Right ventricle myocardium inferior (tissue), 1 donor: ENCODE measurements around the gene GPAT2. TPM values are rescaled to one million over a fixed set of nuclear protein-coding genes. Genes with fewer than 3 reads are reported as not detected.
A peak's percentile ranks its signal among the peaks of the same experiment; 100 is the strongest.
"Not testable (repeated sequence)": the region's sequence is repeated elsewhere in the genome, so short reads cannot be mapped to it uniquely, and the experiment has no call there.

Experiments
- ATAC-seq: fragments of 200-7000 bp; cut with Tn5 transposase; one replicate; pipeline ENCODE4 v1.9.1; 2020; ENCODE audit warnings: mild to moderate bottlenecking, moderate library complexity
- DNase-seq: peaks from one replicate; pipeline ENCODE4 v3.0.0; 2021; ENCODE audit errors: missing footprints
- intact Hi-C: fragments of 100-400 bp; cut with DNase I; formaldehyde crosslinking; loops from one replicate; pipeline ENCODE4 v1.11.0; 2022
- total RNA-seq: library from RNA; stranded (reverse); fragmentation: NEBNext Ultra II Directional; extraction: Animal tissue kit (Norgen Biotek cat#: 25700); gene quantifications from one replicate; pipeline ENCODE4 v1.2.1, GENCODE V29; 2021
- donor health status: DM: no; HTN: yes; CAD: no; lungs with severe emphysema.

Gene GPAT2
- total RNA-seq, 1 donor from 2014 or later = 6.1 TPM

DNA sequence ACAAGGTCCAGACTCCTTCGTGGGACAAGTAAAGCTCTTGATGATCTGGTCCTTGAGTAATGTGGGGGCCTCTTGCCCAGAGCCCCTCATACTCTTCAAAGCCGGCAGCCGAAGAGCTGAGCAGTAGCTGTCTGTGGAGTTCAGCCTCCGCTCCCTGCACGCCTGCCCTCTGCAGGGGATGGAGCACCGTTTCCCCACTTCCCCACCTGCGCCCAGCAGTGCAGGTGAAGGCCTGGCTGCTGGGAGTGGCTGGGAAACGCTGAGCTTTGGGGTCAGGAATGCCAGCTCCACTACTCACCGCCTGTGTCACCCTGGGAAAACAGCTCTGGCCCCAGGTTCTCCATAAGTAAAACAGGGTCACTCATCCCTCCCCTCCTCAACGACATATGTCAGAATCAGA, 24.9 kb downstream of the GPAT2 start:
- intact Hi-C loops, DNase-seq, ATAC-seq: not testable (repeated sequence)

DNA sequence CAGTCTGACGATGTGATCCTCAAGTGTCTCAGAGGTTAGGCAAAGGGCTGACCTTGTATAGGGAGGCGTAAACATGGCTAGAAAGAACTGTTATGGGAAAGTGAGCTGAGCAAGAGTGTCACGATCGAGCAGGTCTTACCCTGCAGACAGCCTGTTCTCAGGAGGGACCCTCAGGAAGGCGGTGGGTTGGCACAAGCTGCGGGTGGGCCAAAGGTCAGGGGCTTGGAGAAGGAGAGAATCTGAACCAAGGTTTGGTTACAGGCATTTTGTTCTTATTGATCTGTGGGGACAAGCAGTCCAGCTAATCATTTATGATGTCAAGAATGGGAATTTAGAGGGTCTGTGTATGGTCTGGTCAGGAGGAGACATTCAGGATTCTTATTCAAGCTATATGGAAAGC, 26.7 kb downstream of the GPAT2 start:
- ATAC-seq, intact Hi-C loops, DNase-seq: not testable (repeated sequence)

DNA sequence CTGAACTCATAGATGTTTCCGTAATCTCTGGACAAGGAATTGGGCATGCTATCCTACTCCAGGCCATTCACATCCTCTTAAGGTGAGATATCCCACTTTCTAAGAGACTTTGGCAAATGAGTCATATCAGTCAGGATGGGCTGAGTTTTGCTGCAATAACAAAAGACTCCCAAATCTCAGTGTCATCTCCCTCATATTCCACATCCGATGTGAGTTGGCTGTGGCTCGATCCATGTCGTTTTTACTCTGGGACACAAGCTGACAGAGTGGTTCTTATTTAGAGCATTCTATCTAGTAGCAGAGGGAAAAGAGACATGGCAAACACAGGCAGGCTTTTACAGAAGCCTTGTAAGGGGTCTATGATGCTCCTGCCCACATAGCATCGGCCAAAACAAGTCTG, 28.5 kb downstream of the GPAT2 start:
- intact Hi-C loops, DNase-seq, ATAC-seq: not testable (repeated sequence)

DNA sequence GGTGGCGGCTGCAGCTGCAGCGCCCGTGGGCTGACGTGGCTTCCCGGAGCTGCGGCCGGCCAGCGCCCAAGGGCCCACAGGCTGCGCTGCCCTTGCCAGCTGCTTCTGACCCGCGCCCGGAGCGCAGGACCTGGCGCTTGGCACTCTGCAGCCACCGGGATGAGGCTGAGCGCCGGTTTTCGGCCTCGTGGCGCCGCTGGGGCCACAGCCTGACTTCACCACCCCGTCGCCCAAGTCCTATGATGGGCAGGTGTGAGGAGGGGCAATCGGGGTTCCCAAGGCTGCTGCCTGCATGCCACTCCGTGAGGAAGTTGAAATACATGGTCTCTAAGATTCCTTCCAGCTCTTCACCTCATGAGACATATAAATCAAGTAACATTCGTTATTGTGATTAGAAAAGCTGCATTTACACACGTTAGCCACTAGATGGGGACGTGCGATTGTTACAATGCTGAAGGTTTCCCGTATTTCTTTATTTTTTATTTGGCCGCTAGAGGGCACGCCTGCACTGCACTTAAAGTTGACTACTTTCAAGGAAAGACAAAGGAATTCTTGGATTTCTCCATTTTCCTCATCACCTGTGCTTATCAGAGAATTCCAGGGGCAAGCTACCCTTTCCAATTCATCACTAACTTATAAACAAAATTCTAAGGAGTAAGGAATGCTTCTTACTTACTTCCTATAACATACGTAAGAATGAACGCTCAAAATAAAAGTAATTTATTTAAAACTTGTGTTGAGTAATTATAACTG, 42.0 kb downstream of the GPAT2 start:
- intact Hi-C loops = not testable (repeated sequence)

DNA sequence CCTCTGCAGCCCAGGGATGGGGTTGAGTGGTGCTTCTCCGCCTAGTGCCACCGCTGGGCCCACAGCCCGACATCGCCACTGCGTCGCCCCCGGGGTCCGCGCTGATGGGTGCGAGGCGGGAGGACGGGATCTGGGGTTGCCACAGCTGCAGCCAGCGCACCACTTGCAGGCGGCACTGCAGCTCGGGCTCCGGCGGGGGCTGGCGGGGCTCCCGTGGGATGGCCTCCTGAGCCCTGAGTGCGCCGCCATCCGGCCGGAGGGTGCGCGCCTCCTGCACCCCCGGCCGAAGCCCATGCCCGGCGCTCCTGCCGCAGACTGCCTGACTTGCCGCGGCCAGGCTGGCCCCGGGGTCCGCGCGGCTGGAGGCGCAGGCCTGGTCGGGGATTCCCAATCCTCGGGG, 42.6 kb downstream of the GPAT2 start:
- DNase-seq, intact Hi-C loops: not testable (repeated sequence)
- ATAC-seq = peak; percentile 87

More for the DNA sequence above, 42.0 kb downstream of the GPAT2 start:
- not testable (repeated sequence) for DNase-seq
- ATAC-seq = peak; percentile 81

DNA sequence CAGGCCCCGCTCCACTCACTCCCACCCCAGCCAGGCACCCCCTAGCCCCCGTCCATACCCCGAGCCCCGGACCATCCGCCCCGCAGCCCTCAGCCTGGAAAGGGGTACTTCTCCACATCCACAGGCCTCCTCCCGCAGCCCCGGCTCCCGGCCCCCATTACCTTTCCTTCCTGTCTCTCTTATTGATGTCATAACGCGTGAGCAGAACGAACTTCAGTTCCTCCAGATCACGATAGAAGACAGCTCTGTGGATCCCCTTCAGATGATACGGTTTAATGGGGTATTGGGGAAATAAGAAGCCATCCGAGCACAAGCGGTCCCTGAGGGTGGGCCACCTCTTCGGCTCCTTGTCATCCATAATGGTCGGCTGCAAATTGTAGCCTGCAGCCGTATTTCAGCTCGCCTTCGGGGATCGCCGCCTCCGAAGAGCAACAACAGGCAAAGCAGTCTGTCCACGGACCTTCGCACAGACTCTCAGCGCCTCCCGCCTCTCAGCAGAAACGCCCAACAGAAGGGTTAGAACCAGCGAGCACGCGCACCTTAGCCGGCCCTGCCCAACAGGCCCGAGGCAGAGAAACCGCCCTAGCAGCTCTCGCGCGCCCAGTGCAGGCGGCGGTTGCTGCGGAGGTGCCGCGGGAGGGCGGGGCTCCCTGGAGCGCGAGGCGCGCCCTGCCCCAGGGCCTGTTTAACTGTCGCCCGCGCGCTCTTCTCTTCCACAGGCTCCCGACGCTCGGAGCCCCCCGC, 43.2 kb downstream of the GPAT2 start, which contains the start of gene ANKRD36C:
Gene ANKRD36C, minus strand, starts transcription at position 474 of the 744 bp plus-strand sequence. Its CDS starts 116 bp downstream, at position 358.
- ATAC-seq = peak; percentile 96
- DNase-seq, intact Hi-C loops: not testable (repeated sequence)

DNA sequence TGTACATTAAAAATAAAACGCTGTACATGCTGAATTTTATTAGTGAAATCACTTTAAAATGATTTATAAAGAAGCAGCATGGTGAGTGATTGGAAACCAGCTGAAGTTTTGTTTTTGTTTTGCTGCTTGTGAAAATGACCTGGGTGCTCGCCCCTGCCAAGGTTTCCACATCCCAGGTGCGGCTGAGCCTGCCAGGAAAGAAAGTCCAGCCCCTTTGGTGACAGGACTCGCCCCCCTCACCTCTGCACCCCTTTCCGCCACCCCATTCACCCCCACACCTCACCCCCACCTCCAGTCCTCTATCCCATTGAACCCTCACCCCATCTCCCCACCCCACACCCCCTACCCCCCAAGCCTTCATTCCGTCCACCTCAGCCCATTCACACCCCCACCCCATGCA, 43.8 kb downstream of the GPAT2 start:
- ATAC-seq, intact Hi-C loops, DNase-seq: not testable (repeated sequence)

Other genes with a start within 250 kb of the GPAT2 start
- gene ANKRD36C, start 43.1 kb downstream of the GPAT2 start, total RNA-seq = 5.6 TPM
- gene ADRA2B, start 81.7 kb upstream of the GPAT2 start, total RNA-seq = 6.9 TPM
- not detected for gene ASTL, start 103.6 kb upstream of the GPAT2 start, total RNA-seq
- gene DUSP2, start 110.5 kb upstream of the GPAT2 start, total RNA-seq = 1.3 TPM
- 194 TPM for gene STARD7, start 173.9 kb upstream of the GPAT2 start, total RNA-seq
- gene TMEM127, start 231.1 kb upstream of the GPAT2 start, total RNA-seq = 68.2 TPM
- gene CIAO1, start 231.3 kb upstream of the GPAT2 start, total RNA-seq = 59.9 TPM